Transverse colon (tissue), 4 donors: ENCODE measurements around the gene JAG1. TPM values are rescaled to one million over a fixed set of nuclear protein-coding genes. Genes with fewer than 3 reads are reported as not detected.
A peak's percentile ranks its signal among the peaks of the same experiment; 100 is the strongest.

Source experiments
- DNase-seq: peaks from one replicate; pipeline ENCODE4 v3.0.0-alpha.2; 2019
- H3K27ac ChIP-seq, 4 donors: fragments of 200-600 bp; sonication (generic); 2 replicates each; pipeline ENCODE4 v1.5.1; 2016 to 2018; ENCODE audit warnings: inconsistent platforms in 4 of 4
- H3K27me3 ChIP-seq: fragments of 200-600 bp; sonication (generic); 2 replicates; pipeline ENCODE4 v1.5.1; 2017; ENCODE audit warnings: inconsistent platforms
- H3K36me3 ChIP-seq, 4 donors: fragments of 200-600 bp; sonication (generic); 2 replicates each; pipeline ENCODE4 v1.5.1; 2017 to 2019; ENCODE audit warnings: inconsistent platforms in 4 of 4
- H3K4me1 ChIP-seq, 4 donors: fragments of 200-600 bp; sonication (generic); 2 replicates each; pipeline ENCODE4 v1.5.1; 2017 to 2020; ENCODE audit warnings: inconsistent platforms in 4 of 4
- H3K4me3 ChIP-seq, 4 donors: fragments of 200-600 bp; sonication (generic); 1 replicate in 1 of 4; 2 replicates in 3 of 4; pipeline versions ENCODE4 v1.5.1 to v1.6.1; 2017 to 2019; ENCODE audit warnings: inconsistent platforms in 4 of 4
- H3K9me3 ChIP-seq, 2 donors: fragments of 200-600 bp; sonication (generic); 2 replicates each; pipeline ENCODE4 v1.5.1; 2017 to 2019; ENCODE audit warnings: inconsistent platforms in 2 of 2
- EP300 ChIP-seq: sonication (generic); formaldehyde crosslinking; IDR thresholded peaks from one replicate; pipeline ENCODE4 v1.6.1; 2017; ENCODE audit warnings: antibody characterized with exemption, low read depth
- POLR2A ChIP-seq: fragments of 450-650 bp; IDR thresholded peaks from one replicate; pipeline ENCODE4 v1.6.1; 2016; ENCODE audit warnings: antibody characterized with exemption, mild to moderate bottlenecking, moderate library complexity
- POLR2AphosphoS5 ChIP-seq, 3 donors: sonication (generic); formaldehyde crosslinking; IDR thresholded peaks; one replicate each; pipeline ENCODE4 v1.6.1; 2016; ENCODE audit warnings: antibody characterized with exemption in 3 of 3
- WGBS, 2 donors: methylation state at CpG; one replicate each; pipeline ENCODE4 v1.1.5; 2018; ENCODE audit warnings: low coverage in 1 of 2; 5-methylcytosine and 5-hydroxymethylcytosine counted together
- in situ Hi-C, 4 donors: fragments of 200-750 bp; cut with MboI; loops; one replicate each; pipeline versions ENCODE4 v1.15.0 to v1.15.1; 2017; ENCODE audit warnings: low sequenced_read_pairs in 3 of 4, low pct_ligation_motif_present in 1 of 4, low pct_unique_long_range_greater_than_20kb in 1 of 4
- intact Hi-C: fragments of 100-400 bp; cut with DNase I; formaldehyde crosslinking; loops from one replicate; pipeline ENCODE4 v1.15.1; 2023; ENCODE audit warnings: low total_unique reads
- total RNA-seq, 4 donors: library from RNA; depleted of rRNA; stranded (reverse); fragments of >200 nt; gene quantifications; one replicate each; pipeline ENCODE4 v1.1.0, GENCODE V29; 2016
- TF ChIP-seq, protein P1 (sequence below), 5 experiments: fragments of 200-600 bp in 3 of 5; fragments of 450-650 bp in 2 of 5; sonication (generic) in 3 of 5; IDR thresholded peaks; 1 replicate in 2 of 5; 2 replicates in 3 of 5; pipeline ENCODE4 v1.5.1; 2016 to 2017; ENCODE audit warnings: antibody characterized with exemption in 5 of 5, inconsistent platforms in 3 of 5, mild to moderate bottlenecking in 2 of 5, moderate library complexity in 1 of 5

Gene JAG1
- total RNA-seq, 4 donors from 2014 or later = 75.0 to 117 (median 109) TPM

DNA sequence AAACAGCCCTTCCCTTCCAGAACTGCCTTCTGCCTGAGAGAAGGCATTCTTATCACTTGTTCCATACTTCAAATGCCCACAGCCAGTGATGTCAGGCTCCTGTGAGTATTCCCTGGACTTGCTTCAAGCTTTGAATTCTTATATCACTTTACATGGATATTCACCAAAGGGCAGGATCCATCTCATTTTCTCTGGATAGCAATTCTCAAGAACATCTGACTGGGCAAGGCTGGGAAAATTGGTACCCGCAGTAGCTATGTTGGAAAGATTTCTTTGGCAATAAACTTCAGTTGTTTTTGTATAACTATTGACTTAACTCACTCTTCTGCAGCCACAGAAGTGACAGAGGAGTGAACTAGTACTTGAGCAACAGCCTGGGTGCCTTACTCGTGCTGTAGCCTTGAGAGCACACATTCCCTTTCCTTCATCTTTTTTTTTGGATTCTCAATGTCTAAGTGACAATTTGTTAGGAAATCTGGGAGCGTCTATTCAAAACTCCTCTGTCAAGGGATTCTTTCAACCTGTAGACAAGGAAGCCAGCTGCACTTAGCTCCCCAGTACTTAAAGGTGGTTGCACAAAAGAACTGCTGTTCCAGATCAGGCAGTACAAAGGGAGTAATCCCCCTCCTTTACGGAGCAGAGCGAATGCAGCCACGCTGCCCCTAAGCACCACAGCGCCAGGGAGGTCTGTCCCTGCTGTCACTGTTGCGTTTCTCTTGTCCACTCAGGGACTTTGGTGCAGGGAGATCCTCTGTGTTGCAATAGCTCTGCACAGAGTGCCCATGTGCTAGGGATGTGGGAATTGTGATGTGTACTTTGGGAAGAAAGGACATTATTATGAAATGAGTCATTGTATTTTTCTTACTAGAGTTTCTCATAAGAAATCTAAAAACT lies 69.6 kb downstream of the JAG1 start:
- WGBS, 2 donors = 72 to 74% methylated on average over 4 to 8 of the region's 8 CpGs
- TF ChIP-seq POLR2A = no peak
- peak; percentile 39 to 76 (median 42) for TF ChIP-seq POLR2AphosphoS5 (IDR thresholded peaks at IDR 0.05)
- TF ChIP-seq, protein P1, sequence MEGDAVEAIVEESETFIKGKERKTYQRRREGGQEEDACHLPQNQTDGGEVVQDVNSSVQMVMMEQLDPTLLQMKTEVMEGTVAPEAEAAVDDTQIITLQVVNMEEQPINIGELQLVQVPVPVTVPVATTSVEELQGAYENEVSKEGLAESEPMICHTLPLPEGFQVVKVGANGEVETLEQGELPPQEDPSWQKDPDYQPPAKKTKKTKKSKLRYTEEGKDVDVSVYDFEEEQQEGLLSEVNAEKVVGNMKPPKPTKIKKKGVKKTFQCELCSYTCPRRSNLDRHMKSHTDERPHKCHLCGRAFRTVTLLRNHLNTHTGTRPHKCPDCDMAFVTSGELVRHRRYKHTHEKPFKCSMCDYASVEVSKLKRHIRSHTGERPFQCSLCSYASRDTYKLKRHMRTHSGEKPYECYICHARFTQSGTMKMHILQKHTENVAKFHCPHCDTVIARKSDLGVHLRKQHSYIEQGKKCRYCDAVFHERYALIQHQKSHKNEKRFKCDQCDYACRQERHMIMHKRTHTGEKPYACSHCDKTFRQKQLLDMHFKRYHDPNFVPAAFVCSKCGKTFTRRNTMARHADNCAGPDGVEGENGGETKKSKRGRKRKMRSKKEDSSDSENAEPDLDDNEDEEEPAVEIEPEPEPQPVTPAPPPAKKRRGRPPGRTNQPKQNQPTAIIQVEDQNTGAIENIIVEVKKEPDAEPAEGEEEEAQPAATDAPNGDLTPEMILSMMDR (IDR thresholded peaks at IDR 0.05) = no peak
- no peaks in the 10 kb centered on the region for H3K27me3 ChIP-seq
- H3K9me3 ChIP-seq = no peaks in the 10 kb centered on the region
- peak overlapping the region; percentile 50 to 65 (median 54) for H3K27ac ChIP-seq
- no peak overlapping the region for H3K4me3 ChIP-seq
- intact Hi-C loops (no loop called here), in situ Hi-C loops (no loop called here)
- H3K36me3 ChIP-seq = no peaks in the 10 kb centered on the region
- DNase-seq = peak; percentile 20
- no peaks in the 10 kb centered on the region for H3K4me1 ChIP-seq

DNA sequence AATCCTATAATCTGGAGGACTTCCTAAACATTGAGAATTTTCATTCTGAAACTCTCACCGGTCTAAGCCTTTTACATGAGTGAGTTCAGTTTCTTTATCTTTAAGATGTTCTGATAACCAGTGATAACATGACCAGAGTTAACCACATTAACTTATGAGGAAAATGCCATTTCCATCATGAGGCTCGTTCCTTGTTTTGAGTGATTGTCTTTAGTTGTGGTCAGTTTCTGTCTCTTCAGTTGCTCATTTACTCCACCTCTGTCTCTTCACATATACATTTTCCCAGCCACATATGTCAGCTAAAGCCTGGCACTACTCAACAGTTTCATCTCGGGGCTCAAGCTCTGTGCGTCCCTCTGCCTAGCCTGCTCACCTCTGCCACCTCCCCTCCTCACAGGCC lies 70.4 kb downstream of the JAG1 start:
- TF ChIP-seq, protein P1 (IDR thresholded peaks at IDR 0.05) = no peak
- TF ChIP-seq EP300 (no peak), POLR2A (no peak), POLR2AphosphoS5 (IDR thresholded peaks at IDR 0.05) (no peak)
- Histone ChIP-seq H3K27ac (peak overlapping the region; percentile 50 to 65 (median 54)), H3K36me3 (no peaks in the 10 kb centered on the region), H3K27me3 (no peaks in the 10 kb centered on the region), H3K9me3 (no peaks in the 10 kb centered on the region), H3K4me3 (no peak overlapping the region), H3K4me1 (peaks cover 0 to 5% (median 0%) of the 10 kb centered on the region in 4 donors)
- in situ Hi-C loops = no loop called here
- no peak for DNase-seq
- 60 to 81% methylated on average over 2 to 4 of the region's 4 CpGs for WGBS, 2 donors
- intact Hi-C loops = no loop called here

- Histone ChIP-seq H3K36me3 (no peaks in the 10 kb centered on the region), H3K27ac (no peak overlapping the region), H3K4me1 (peaks cover 0 to 5% (median 0%) of the 10 kb centered on the region in 4 donors), H3K9me3 (no peaks in the 10 kb centered on the region), H3K27me3 (no peaks in the 10 kb centered on the region), H3K4me3 (no peak overlapping the region)
- intact Hi-C loops = no loop called here
- DNase-seq = no peak
- in situ Hi-C loops = no loop called here
- 75 to 82% methylated on average over 4 of the region's 4 CpGs for WGBS, 2 donors
- TF ChIP-seq, protein P1 (IDR thresholded peaks at IDR 0.05) = no peak
- TF ChIP-seq POLR2AphosphoS5 (IDR thresholded peaks at IDR 0.05) (no peak), POLR2A (no peak), EP300 (no peak)
Measured at GRCh38 chr20:10602221-10602871, 71.5 kb downstream of the JAG1 start.

DNA sequence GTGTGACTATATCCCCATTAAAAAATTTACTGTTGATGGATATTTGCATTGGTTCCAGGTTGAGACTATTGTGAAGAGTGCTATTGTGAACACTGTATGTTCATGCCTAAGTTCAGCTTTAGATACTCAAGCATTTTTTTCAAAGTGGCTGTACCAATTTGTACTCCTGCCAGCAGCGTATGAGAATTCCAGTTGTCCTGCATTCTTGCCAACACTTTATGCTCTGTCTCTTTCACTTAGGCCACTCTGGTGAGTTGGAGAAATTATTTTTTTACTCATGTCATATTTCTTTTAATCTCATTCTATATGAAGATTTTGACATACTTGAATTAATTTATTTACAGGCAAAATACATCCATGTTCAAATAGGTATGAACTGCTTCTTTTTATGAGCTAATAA lies 76.2 kb downstream of the JAG1 start:
- Histone ChIP-seq H3K4me1 (peaks cover 0 to 16% (median 2%) of the 10 kb centered on the region in 4 donors), H3K4me3 (no peak overlapping the region), H3K27me3 (no peaks in the 10 kb centered on the region), H3K36me3 (no peaks in the 10 kb centered on the region), H3K9me3 (no peaks in the 10 kb centered on the region), H3K27ac (peak overlapping the region in 2 of 4 donors; percentile 68 to 69)
- no peak for DNase-seq
- TF ChIP-seq POLR2AphosphoS5 (IDR thresholded peaks at IDR 0.05) (no peak), EP300 (no peak), POLR2A (no peak)
- TF ChIP-seq, protein P1 (IDR thresholded peaks at IDR 0.05) = no peak
- in situ Hi-C loops (no loop called here), intact Hi-C loops (no loop called here)
- WGBS, 2 donors = 63 to 93% methylated on average over 1 of the region's 1 CpG
